Measurements from ENCODE around the gene ACTMAP.

Gene ACTMAP

GRCh38 chr19:40724855-40725254 is 25.4 kb downstream of the ACTMAP start:
- Histone ChIP-seq H3K4me3 (replicated peaks; ENCODE audit: insufficient read depth, low read length) (no peak overlapping the region), H3K27me3 (ENCODE audit: insufficient read depth, poor library complexity, severe bottlenecking) (no peaks in the 10 kb centered on the region), H3K27ac (replicated peaks) (no peak overlapping the region)
- no peak for TF ChIP-seq CTCF (IDR thresholded peaks at IDR 0.05; ENCODE audit: insufficient read depth, low read length)
- TF ChIP-seq REST (IDR thresholded peaks at IDR 0.05; ENCODE audit: insufficient replicate concordance, low read depth): no peak
- TF ChIP-seq POLR2AphosphoS5 (IDR thresholded peaks at IDR 0.05; ENCODE audit: low read depth): no peak
- no peak for TF ChIP-seq SPI1 (IDR thresholded peaks at IDR 0.05; ENCODE audit: borderline replicate concordance, low read depth)
- no peak for TF ChIP-seq GABPA (IDR thresholded peaks at IDR 0.05; ENCODE audit: low read depth)
- DNase-seq (ENCODE audit: low read depth in 1 of 2, low spot score in 1 of 2): no peak

GRCh38 chr19:40724315-40724714 is 26.0 kb downstream of the ACTMAP start:
- Histone ChIP-seq H3K27ac (replicated peaks) (no peak overlapping the region), H3K27me3 (ENCODE audit: insufficient read depth, poor library complexity, severe bottlenecking) (no peaks in the 10 kb centered on the region), H3K4me3 (replicated peaks; ENCODE audit: insufficient read depth, low read length) (no peak overlapping the region)
- TF ChIP-seq REST (IDR thresholded peaks at IDR 0.05; ENCODE audit: insufficient replicate concordance, low read depth): no peak
- no peak for TF ChIP-seq POLR2AphosphoS5 (IDR thresholded peaks at IDR 0.05; ENCODE audit: low read depth)
- no peak for TF ChIP-seq SPI1 (IDR thresholded peaks at IDR 0.05; ENCODE audit: borderline replicate concordance, low read depth)
- TF ChIP-seq CTCF (IDR thresholded peaks at IDR 0.05; ENCODE audit: insufficient read depth, low read length): no peak
- TF ChIP-seq GABPA (IDR thresholded peaks at IDR 0.05; ENCODE audit: low read depth): no peak
- no peak for DNase-seq (ENCODE audit: low read depth in 1 of 2, low spot score in 1 of 2)

GRCh38 chr19:40723661-40724254 is 26.5 kb downstream of the ACTMAP start:
- no peak for DNase-seq (ENCODE audit: low read depth in 1 of 2, low spot score in 1 of 2)
- Histone ChIP-seq H3K27me3 (ENCODE audit: insufficient read depth, poor library complexity, severe bottlenecking) (no peaks in the 10 kb centered on the region), H3K4me3 (replicated peaks; ENCODE audit: insufficient read depth, low read length) (no peak overlapping the region), H3K27ac (replicated peaks) (no peak overlapping the region)
- TF ChIP-seq SPI1 (IDR thresholded peaks at IDR 0.05; ENCODE audit: borderline replicate concordance, low read depth) (no peak), GABPA (IDR thresholded peaks at IDR 0.05; ENCODE audit: low read depth) (no peak), POLR2AphosphoS5 (IDR thresholded peaks at IDR 0.05; ENCODE audit: low read depth) (no peak), CTCF (IDR thresholded peaks at IDR 0.05; ENCODE audit: insufficient read depth, low read length) (no peak), REST (IDR thresholded peaks at IDR 0.05; ENCODE audit: insufficient replicate concordance, low read depth) (no peak)
